MM.1S (cell line): ENCODE data around the gene MSL3.

Experiments
- EZH2phosphoT487 ChIP-seq: fragments of 300-600 bp; sonication (generic); IDR thresholded peaks from 2 replicates; pipeline ENCODE4 v1.6.1; 2018; ENCODE audit warnings: antibody characterized with exemption, low read length
- TF ChIP-seq, protein P1 (sequence below): fragments of 300-600 bp; sonication (generic); IDR thresholded peaks from 2 replicates; pipeline ENCODE4 v1.5.1; 2016; ENCODE audit warnings: antibody characterized with exemption, low read length, mixed read lengths

DNA sequence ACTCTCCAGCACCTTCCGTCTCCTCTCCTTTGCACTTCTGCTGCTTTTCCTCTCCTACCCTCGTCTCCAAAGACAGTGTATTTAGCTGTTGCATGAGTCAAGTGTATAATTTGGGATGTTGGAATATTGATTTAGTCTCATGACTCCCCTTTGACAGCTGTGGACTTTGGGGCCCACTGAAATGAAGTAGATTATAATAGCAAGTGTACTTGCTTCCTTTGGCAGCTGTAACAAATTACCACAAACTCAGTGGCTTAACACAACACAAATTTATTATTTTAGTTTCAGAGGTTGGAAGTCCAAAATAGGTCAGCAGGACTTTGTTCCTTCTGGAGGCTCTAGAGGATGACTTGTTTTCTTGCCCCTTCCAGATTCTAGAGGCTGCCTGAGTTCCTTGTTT, 29.5 kb upstream of the MSL3 start:
- TF ChIP-seq, protein P1, sequence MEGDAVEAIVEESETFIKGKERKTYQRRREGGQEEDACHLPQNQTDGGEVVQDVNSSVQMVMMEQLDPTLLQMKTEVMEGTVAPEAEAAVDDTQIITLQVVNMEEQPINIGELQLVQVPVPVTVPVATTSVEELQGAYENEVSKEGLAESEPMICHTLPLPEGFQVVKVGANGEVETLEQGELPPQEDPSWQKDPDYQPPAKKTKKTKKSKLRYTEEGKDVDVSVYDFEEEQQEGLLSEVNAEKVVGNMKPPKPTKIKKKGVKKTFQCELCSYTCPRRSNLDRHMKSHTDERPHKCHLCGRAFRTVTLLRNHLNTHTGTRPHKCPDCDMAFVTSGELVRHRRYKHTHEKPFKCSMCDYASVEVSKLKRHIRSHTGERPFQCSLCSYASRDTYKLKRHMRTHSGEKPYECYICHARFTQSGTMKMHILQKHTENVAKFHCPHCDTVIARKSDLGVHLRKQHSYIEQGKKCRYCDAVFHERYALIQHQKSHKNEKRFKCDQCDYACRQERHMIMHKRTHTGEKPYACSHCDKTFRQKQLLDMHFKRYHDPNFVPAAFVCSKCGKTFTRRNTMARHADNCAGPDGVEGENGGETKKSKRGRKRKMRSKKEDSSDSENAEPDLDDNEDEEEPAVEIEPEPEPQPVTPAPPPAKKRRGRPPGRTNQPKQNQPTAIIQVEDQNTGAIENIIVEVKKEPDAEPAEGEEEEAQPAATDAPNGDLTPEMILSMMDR, result no peak
- no peak for TF ChIP-seq EZH2phosphoT487
